Hair follicular keratinocyte (primary cell): ENCODE measurements around the gene MTERF2. TPM values are rescaled to one million over a fixed set of nuclear protein-coding genes. Genes with fewer than 3 reads are reported as not detected.

Source experiments
- total RNA-seq: library from RNA; depleted of rRNA; stranded (reverse); fragments of >200 nt; gene quantifications from 2 replicates; pipeline ENCODE4 v1.2.3, GENCODE V29; 2015

The MTERF2 gene, protein sequence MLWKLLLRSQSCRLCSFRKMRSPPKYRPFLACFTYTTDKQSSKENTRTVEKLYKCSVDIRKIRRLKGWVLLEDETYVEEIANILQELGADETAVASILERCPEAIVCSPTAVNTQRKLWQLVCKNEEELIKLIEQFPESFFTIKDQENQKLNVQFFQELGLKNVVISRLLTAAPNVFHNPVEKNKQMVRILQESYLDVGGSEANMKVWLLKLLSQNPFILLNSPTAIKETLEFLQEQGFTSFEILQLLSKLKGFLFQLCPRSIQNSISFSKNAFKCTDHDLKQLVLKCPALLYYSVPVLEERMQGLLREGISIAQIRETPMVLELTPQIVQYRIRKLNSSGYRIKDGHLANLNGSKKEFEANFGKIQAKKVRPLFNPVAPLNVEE
- 1.7 and 3.5 TPM in 2 replicates for total RNA-seq

DNA sequence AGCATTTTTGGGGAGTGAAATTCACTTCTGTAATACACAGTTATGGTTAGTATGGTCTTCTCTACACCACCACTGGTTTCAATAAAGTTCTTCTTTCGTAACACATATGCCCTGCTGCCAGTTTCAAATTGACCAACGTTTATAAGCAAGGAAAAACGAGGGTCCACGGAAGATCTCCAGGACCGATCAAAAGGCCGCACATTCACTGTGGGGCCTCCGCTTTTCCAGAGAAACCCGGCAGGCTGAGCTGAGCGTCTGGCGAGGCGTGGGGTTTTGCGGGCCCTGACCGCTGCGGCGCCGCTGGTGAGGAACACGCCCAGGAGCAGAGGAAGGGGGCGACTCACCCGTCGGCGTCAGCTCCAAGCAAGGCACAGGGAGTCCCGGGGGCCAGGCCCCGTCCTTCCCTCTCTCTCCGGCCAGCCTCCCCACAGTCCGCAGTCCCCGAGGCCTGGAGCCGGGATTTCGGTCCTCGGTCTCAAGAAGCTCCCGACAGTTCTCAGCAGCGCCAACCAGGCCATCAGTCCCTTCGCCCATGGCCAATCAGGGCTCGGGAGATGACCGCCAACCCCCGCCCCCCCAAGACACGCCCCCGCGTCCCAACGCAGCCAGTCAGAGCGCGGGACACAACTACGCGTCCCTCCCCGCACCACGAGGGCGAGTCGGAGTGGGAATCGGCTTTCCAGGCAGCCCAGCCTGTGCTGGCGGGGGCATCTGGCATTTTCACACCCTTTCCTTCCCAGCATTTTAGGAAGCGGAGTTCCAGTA is at the start of gene MTERF2:
TSS of gene MTERF2 (minus strand) at position 522 of the 765 bp plus-strand sequence. CDS start 8,432 bp downstream, outside the sequence.

DNA sequence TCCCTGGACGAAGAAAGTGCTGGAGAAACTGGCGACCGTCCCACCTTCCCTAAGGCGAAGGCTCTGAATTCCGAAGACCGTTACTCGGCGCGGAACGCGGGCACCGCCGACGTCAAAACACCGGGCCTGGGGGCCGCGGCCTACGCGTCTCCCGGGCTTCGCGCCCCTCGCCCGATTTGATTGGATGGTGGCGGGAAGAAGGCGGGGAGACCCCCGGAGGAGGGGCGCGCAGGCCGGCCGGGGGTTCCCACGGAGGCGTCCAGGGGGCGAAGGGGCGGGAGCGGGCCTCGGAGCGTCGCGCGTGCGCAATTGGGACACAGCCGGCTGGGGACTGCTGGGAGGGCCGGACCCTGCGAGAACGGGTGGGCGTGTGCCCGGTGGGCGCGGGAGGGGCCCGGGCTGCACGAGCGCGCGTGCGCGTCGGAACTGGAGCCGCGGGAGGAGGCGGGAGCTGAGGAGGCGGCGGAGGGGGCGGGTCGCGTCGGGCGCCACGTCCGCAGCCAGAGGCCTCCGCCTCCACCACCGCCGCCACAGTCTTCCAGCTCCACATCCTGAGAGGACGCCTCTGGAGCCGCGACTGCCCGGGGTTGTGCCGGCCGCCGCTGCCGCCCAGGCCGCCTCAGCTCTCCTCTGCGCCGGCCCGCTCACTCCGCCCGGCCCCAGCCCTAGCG is 31.4 kb downstream of the MTERF2 start, which contains the start of gene TMEM263:
TSS of gene TMEM263 (plus strand) at position 531 of the 671 bp plus-strand sequence. CDS start 11,210 bp downstream, outside the sequence.

Other genes with a start within 250 kb of the MTERF2 start
- 3.8 and 6.8 TPM in 2 replicates for gene RIC8B, start 212.5 kb downstream of the MTERF2 start, total RNA-seq
- 37.6 and 38.2 TPM in 2 replicates for gene TMEM263, start 31.2 kb downstream of the MTERF2 start, total RNA-seq
- gene CRY1, start 106.4 kb upstream of the MTERF2 start, total RNA-seq: 4.8 and 15.8 TPM in 2 replicates